Ascending aorta (tissue), 2 donors: ENCODE data around the gene HDAC8. TPM values are rescaled to one million over a fixed set of nuclear protein-coding genes. Genes with fewer than 3 reads are reported as not detected.
"Not testable (repeated sequence)": the region's sequence is repeated elsewhere in the genome, so short reads cannot be mapped to it uniquely, and the experiment has no call there.

Experiments used
- DNase-seq, 2 donors: peaks; one replicate each; pipeline ENCODE4 v3.0.0-alpha.2; 2019; ENCODE audit warnings: low spot score in 2 of 2
- H3K27ac ChIP-seq, 2 donors: fragments of 200-600 bp; sonication (generic); one replicate each; pipeline ENCODE4 v1.5.1; 2016 to 2017; ENCODE audit warnings: mild to moderate bottlenecking in 1 of 2
- H3K27me3 ChIP-seq: fragments of 200-600 bp; sonication (generic); one replicate; pipeline ENCODE4 v1.5.1; 2017
- H3K36me3 ChIP-seq, 2 donors: fragments of 200-600 bp; sonication (generic); one replicate each; pipeline ENCODE4 v1.5.1; 2016
- H3K4me1 ChIP-seq, 2 donors: fragments of 200-600 bp; sonication (generic); one replicate each; pipeline ENCODE4 v1.5.1; 2016 to 2017; ENCODE audit warnings: mild to moderate bottlenecking in 1 of 2
- H3K4me3 ChIP-seq, 2 donors: fragments of 200-600 bp; sonication (generic); one replicate each; pipeline ENCODE4 v1.5.1; 2016 to 2017; ENCODE audit warnings: mild to moderate bottlenecking in 1 of 2
- H3K9me3 ChIP-seq, 2 donors: fragments of 200-600 bp; sonication (generic); one replicate each; pipeline ENCODE4 v1.5.1; 2016
- intact Hi-C: fragments of 100-400 bp; cut with DNase I; formaldehyde crosslinking; loops from one replicate; pipeline ENCODE4 v1.15.1; 2023
- total RNA-seq: library from RNA; depleted of rRNA; stranded (reverse); fragments of >200 nt; gene quantifications from one replicate; pipeline ENCODE4 v1.1.0, GENCODE V29; 2016
- TF ChIP-seq, protein P1 (sequence below), 3 experiments: fragments of 200-600 bp in 2 of 3; fragments of 450-650 bp in 1 of 3; sonication (generic) in 2 of 3; IDR thresholded peaks; one replicate each; pipeline ENCODE4 v1.5.1; 2016 to 2019; ENCODE audit warnings: antibody characterized with exemption in 3 of 3, mild to moderate bottlenecking in 1 of 3, moderate library complexity in 1 of 3

The HDAC8 gene
- total RNA-seq, 1 donor from 2014 or later: 41.1 TPM

DNA sequence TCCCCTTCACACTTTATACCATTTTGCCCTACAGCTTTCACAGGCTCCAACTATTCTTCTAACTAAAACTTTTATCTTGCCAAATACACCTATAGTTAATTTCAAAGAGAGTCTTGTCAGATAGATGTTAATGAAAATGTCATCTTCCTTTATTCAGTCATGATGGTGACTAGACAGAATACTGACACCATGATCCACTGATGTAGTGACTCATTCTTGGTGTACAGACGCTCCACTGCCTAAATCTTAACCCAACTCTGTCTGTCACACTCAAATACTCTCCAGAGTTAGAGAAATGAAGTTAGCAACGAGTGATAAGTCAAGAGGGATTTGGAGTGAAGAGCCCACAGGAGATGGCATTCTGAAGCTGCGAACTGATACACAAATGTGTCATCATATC, 32.1 kb upstream of the HDAC8 start:
- Histone ChIP-seq H3K36me3 (peaks cover 0 to 3% of the 10 kb centered on the region in 2 donors), H3K9me3 (no peaks in the 10 kb centered on the region), H3K27me3 (no peaks in the 10 kb centered on the region), H3K4me3 (no peak overlapping the region), H3K4me1 (no peaks in the 10 kb centered on the region), H3K27ac (no peak overlapping the region)
- intact Hi-C loops: no loop called here
- TF ChIP-seq, protein P1, sequence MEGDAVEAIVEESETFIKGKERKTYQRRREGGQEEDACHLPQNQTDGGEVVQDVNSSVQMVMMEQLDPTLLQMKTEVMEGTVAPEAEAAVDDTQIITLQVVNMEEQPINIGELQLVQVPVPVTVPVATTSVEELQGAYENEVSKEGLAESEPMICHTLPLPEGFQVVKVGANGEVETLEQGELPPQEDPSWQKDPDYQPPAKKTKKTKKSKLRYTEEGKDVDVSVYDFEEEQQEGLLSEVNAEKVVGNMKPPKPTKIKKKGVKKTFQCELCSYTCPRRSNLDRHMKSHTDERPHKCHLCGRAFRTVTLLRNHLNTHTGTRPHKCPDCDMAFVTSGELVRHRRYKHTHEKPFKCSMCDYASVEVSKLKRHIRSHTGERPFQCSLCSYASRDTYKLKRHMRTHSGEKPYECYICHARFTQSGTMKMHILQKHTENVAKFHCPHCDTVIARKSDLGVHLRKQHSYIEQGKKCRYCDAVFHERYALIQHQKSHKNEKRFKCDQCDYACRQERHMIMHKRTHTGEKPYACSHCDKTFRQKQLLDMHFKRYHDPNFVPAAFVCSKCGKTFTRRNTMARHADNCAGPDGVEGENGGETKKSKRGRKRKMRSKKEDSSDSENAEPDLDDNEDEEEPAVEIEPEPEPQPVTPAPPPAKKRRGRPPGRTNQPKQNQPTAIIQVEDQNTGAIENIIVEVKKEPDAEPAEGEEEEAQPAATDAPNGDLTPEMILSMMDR (IDR thresholded peaks at IDR 0.05): no peak
- DNase-seq: no peak

DNA sequence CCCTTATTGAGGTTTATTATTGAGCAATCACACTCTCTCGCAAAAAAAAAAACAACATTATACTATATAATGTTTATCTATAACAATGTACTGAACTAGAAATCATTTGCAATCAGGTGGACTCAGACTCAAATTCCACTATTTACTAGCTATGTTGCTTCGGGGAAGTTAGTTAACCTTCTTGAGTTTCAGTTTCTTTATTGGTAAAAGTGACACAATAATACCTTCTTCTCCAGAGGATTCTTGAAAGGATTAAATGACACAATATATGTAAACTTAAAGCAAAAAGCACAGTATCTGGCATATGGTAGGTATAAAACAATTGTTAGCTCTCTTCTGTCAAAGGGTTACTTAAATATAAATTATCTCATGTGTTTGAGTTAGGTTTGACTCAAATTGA, 31.5 kb upstream of the HDAC8 start:
- Histone ChIP-seq H3K36me3 (peaks cover 0 to 3% of the 10 kb centered on the region in 2 donors), H3K4me3 (no peak overlapping the region), H3K27me3 (no peaks in the 10 kb centered on the region), H3K9me3 (no peaks in the 10 kb centered on the region), H3K4me1 (no peaks in the 10 kb centered on the region), H3K27ac (no peak overlapping the region)
- intact Hi-C loops: no loop called here
- DNase-seq: no peak
- TF ChIP-seq, protein P1 (IDR thresholded peaks at IDR 0.05): no peak

DNA sequence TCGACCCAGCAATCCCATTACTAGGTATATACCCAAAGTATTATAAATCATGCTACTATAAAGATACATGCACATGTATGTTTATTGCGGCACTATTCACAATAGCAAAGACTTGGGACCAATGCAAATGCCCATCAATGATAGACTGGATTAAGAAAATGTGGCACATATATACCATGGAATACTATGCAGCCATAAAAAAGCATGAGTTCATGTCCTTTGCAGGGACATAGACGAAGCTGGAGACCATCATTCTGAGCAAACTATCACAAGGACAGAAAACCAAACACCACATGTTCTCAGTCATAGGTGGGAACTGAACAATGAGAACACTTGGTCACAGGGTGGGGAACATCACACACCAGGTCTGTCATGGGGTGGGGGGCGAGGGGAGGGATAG, 18.4 kb upstream of the HDAC8 start:
- H3K27ac ChIP-seq, DNase-seq, intact Hi-C loops, H3K9me3 ChIP-seq, H3K4me3 ChIP-seq, H3K27me3 ChIP-seq, H3K36me3 ChIP-seq, H3K4me1 ChIP-seq: not testable (repeated sequence)

DNA sequence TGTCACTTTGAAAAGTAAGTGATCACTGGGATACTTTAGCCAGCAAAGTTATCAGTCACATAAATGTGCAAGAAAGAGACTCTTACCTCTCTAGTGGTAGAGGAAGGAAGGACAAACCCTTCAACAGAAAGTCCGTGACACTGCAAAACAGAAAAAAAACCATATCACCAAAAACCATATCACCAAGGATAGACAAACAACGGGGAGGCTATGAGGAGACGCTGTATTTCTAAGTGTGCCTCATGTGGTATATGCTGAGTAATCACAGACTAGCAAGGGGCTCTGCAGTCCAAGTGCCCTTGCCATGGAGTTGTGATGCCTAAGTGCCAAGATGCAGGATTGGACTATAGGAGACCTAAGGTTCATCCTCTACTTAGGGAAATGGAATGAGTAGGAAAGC, 11.5 kb upstream of the HDAC8 start:
- no peak overlapping the region for H3K27ac ChIP-seq
- TF ChIP-seq, protein P1 (IDR thresholded peaks at IDR 0.05): no peak
- H3K27me3 ChIP-seq: no peaks in the 10 kb centered on the region
- H3K9me3 ChIP-seq: peaks cover 0 to 7% of the 10 kb centered on the region in 2 donors
- DNase-seq: no peak
- no peaks in the 10 kb centered on the region for H3K4me1 ChIP-seq
- intact Hi-C loops: no loop called here
- no peaks in the 10 kb centered on the region for H3K36me3 ChIP-seq
- H3K4me3 ChIP-seq: no peak overlapping the region

DNA sequence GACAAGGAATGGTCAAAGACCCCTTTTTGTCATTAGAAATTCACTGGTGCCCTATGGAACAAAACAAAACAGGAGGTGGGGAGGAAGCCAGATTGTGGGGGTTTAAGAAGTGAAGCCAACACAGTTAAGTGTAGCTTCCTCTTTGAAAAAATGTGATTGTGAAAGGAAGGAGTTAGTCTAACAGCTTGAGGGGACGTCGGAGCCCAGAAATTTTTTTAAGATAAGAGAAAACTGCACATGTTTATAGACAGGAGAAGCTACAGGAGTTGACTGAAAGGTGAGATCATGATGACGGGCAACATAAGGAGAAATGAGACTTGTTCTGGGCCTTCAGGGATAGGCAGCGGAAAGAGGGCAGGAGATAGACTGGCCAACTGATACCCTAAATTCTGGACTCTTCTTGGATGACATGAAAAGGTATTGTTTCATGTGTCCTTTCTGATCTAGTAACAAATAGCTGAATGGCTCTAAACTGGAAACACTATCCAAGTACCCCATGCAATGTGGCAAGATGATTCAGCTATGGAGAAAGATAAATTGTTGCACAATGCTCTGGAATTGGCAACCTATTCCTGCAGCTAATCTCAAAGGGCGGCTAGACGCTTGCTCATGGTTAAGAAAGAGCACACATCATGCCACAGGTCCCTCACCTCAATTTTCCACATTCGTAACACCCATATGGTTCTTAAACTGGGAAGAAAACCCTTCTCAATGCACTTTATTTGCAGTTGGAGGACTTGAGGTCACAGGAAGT, 3.7 kb upstream of the HDAC8 start:
- Histone ChIP-seq H3K4me1 (no peaks in the 10 kb centered on the region), H3K9me3 (no peaks in the 10 kb centered on the region), H3K27ac (no peak overlapping the region), H3K4me3 (no peak overlapping the region), H3K27me3 (no peaks in the 10 kb centered on the region), H3K36me3 (no peaks in the 10 kb centered on the region)
- TF ChIP-seq, protein P1 (IDR thresholded peaks at IDR 0.05): no peak
- intact Hi-C loops: no loop called here
- no peak for DNase-seq

DNA sequence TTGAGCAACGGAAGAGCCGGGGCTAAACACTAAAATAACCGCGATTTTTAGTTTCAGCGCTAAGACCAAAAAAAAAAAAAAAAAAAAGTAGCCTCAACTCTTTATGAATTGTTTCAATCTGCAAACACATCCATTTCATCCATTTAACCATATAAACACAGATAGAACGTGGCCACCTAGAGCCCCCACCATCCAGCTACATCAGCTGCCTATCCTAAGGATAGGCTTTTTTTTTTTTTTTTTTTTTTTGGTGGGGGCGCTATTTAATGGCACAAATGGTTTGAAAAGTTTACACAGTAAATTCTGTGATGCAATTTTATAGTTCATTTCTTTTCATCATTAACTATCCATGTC, 492 bp upstream of the HDAC8 start:
- H3K27ac ChIP-seq: peak overlapping the region in 1 of 2 donors; percentile 61
- no peaks in the 10 kb centered on the region for H3K4me1 ChIP-seq
- no peaks in the 10 kb centered on the region for H3K27me3 ChIP-seq
- no peaks in the 10 kb centered on the region for H3K9me3 ChIP-seq
- intact Hi-C loops: no loop called here
- H3K4me3 ChIP-seq: peak overlapping the region; percentile 56 to 71
- TF ChIP-seq, protein P1 (IDR thresholded peaks at IDR 0.05): no peak
- peaks cover 0 to 4% of the 10 kb centered on the region in 2 donors for H3K36me3 ChIP-seq
- DNase-seq: no peak
